Measurements from ENCODE around the gene OSBPL6. TPM values are rescaled to one million over a fixed set of nuclear protein-coding genes. Genes with fewer than 3 reads are reported as not detected.
"Not testable (repeated sequence)": the region's sequence is repeated elsewhere in the genome, so short reads cannot be mapped to it uniquely, and the experiment has no call there.

The OSBPL6 gene
- total RNA-seq, 1 donor from 2014 or later, result 20.6 TPM

DNA sequence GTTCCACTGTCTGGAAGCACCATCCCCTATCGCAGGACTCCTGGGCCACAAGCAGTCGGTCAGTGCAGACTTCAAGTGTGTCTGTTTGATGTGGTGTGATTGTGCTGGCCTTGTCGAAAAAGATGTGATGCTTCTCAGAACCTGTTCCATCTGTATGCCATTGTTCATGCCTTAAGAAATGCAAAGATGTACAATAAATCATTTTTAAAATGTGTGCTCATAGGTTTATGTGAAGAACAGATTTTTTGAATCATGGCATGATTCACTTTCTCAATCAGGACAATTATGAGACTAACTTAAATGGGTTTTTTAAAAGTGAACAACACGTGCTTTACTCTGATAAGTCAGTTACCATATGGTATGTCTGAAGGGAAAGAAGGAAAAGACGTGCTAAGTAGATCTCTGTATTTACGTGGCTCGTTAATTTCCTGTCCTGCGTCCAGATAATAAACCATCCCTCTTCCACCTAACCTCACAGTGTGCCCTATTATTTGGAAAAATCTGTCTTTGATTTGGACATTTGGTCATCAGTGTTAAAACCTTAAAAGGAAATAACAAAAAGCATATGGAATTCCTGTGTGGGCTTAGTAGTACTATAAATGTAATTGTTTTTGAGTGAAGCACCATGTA is 201.7 kb downstream of the OSBPL6 start:
- DNase-seq (ENCODE audit: low read depth), result no peak

DNA sequence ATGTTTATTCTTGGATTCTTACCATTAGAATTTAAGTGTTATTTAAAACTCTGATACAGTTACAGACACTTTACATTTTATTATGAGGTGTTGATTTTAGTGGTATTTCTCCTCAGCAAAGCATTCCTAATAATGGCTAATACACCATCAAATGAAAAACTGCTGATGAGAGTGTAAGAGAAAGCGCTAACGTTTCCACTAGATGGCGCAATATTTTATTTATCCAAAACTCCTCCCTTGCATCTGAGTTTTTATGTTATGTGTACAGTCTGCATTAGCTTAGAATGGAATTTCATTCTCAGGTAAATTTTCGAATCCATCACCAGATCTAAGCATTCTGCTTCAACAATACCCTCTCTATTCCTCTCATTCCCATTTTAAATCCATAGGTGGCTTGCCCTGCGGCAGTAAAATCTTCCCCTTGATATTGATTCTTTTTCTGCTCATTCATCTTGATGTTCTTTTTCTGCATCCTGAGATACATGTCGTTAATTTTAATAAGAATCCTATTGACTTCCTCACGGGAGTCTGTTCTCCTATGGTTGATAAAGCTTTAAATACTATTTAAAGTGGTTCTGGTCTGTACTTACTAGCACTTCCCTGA is 202.8 kb downstream of the OSBPL6 start:
- peak; percentile 62 for DNase-seq (ENCODE audit: low read depth)

DNA sequence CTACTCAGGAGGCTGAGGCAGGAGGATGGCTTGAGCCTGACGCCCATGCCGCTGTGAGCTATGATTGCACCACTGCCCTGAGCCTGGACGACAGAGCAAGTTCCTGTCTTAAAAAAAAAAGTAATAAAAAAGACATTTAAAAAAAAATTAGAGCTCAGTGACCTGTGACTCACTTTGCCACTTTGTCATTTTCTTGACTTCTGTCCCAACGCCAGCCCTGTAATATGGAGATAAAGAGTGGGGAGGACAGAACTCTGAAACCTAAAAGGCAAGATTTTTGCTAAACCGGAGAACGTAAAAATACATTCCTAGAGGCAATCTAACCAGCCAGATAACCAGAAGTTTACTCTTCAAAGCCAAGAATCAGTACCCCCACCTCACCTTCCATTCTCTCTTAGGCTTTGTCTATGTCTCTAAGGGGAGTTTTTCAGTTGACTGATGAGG is 207.7 kb downstream of the OSBPL6 start:
- DNase-seq (ENCODE audit: low read depth), result no peak

DNA sequence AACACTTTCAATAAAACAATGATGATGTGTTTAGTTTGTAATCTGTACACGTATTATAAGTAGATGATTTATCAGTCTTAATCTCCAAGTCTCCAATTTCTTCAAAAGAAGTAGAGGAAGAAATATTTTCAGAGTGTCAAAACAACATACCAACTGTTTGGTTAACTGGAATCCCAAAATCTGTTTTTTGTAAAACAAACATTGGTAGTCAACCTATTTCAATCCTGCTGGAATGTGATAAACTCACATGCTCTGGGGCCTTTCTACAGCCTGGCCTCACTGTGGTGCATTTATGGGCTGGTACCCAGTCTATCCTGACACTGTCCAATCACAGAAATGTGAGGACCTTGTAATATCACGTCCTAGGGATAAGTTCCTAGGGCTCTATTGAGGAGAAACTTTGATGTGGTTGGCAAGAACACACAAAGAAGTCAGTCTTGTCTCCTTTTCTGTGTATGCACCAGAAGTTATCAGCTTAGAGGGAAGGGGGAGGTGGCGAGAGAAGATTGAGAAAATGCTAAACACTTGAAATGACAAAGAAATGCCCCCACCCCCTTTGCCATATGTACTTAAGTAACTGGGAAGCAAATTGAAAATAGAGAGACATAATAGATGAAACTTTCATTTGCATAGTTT is 209.5 kb downstream of the OSBPL6 start:
- peak; percentile 71 for DNase-seq (ENCODE audit: low read depth)

GRCh38 chr2:178404368-178404767 is 210.1 kb downstream of the OSBPL6 start:
- DNase-seq (ENCODE audit: low read depth), result peak; percentile 98

GRCh38 chr2:178409261-178409660 is 214.9 kb downstream of the OSBPL6 start:
- DNase-seq (ENCODE audit: low read depth), result no peak

GRCh38 chr2:178412047-178412446 is 217.7 kb downstream of the OSBPL6 start:
- DNase-seq (ENCODE audit: low read depth), result no peak

DNA sequence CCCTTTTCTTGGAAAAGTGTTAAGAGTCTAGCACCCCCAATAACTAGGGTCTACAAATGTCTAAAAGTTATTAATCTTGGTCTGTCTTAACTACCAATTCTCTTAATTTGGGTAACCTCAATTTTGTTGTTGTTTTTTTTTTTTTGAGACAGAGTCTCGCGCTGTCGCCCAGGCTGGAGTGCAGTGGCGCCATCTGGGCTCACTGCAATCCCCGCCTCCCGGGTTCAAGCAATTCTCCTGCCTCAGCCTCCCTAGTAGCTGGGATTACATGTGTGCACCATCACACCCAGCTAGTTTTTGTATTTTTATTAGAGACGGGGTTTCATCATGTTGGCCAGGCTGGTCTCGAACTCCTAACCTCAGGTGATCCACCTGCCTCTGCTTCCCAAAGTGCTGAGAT is 218.1 kb downstream of the OSBPL6 start:
- not testable (repeated sequence) for DNase-seq (ENCODE audit: low read depth)

GRCh38 chr2:178413472-178414265 is 219.4 kb downstream of the OSBPL6 start:
- DNase-seq (ENCODE audit: low read depth), result peak; percentile 87

GRCh38 chr2:178414266-178415247 is 220.2 kb downstream of the OSBPL6 start:
- DNase-seq (ENCODE audit: low read depth), result peak; percentile 98

GRCh38 chr2:178415979-178416378 is 221.7 kb downstream of the OSBPL6 start:
- no peak for DNase-seq (ENCODE audit: low read depth)

- DNase-seq (ENCODE audit: low read depth), result no peak
These were observed 223.6 kb downstream of the OSBPL6 start for GRCh38 chr2:178417916-178418315.

GRCh38 chr2:178418426-178418825 is 224.1 kb downstream of the OSBPL6 start:
- no peak for DNase-seq (ENCODE audit: low read depth)

DNA sequence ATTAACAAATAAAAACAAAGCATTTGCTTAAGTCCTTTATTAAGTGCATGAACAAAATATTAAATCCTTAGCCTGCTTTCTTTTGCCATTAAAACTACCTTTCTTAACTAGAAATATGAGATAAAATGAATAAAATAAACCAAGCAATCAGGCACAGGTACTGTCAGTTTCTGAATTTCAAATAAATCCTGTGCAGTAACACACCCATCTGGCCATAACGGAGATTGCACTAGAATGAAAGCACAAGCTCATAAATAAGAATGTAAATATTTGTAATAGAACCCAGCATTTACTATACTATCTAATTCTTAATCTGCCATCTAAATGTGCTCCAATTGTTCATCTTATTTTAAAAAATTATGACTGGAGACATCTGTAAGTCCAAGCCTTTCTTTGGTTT is 224.8 kb downstream of the OSBPL6 start:
- DNase-seq (ENCODE audit: low read depth), result peak; percentile 20

DNA sequence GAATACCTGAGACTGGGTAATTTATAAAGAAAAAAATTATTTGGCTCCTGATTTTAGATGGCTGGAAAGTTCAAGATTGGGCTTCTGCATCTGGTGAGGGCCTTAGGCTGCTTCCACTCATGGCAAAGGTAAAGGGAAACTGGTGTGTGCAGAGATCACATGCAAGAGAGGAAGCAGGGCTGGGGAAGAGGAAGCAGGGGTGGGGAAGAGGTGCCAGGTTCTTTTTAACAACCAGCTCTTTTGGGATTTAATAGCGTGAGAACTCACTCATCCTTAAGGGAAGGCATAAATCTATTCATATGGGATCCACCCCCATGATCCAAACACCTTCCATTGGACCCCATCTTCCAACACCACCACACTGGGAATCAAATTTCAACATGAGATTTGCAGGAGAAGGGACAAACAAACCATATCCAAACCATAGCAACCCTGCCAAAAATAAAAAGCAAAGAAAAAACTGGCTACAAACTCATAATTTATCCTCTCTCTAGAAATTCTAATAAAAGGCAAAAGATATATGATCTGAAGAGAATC is 226.2 kb downstream of the OSBPL6 start:
- peak; percentile 41 for DNase-seq (ENCODE audit: low read depth)

GRCh38 chr2:178422097-178422496 is 227.8 kb downstream of the OSBPL6 start:
- DNase-seq (ENCODE audit: low read depth), result peak; percentile 31

DNA sequence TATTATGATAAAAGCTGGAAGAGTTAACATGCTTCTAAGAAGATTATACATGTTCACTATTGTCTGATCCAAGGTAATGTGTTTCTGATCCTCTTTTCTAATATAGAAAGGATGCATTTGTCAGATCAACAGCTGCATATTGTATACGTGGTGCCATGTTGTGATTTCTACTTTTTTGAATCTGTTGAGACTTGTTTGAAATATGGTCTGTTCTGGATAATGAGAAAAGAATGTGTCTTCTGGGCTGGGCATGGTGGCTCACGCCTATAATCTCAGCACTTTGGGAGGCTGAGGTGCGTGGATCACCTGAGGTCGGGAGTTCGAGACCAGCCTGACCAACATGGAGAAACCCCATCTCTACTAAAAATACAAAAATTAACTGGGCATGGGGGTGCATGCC is 229.4 kb downstream of the OSBPL6 start:
- not testable (repeated sequence) for DNase-seq (ENCODE audit: low read depth)

DNA sequence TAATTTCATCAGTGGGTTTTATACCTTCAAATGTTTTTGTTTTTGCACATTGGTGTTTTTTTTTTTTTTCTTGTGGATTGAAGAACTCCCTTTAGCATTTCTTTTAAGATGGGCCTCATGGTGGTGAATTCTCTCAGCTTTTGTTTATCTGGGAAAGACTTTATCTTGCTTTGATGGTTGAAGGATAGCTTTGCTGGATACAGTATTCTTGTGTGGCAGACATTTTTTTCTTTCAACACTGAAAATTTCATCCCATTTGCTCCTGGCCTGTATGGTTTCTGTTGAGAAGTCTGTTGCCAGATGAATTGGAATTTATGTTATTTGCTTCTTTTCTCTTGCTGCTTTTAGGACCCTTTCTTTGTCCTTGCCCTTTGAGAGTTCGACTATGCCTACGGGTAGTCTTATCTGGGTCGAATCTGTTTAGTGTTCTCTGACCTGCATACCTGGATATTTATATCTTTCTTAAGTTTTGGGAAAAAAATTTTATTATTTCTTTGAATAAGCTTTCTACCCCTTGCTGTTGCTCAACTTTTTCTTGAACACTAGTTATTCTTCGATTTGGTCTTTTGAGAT is 231.0 kb downstream of the OSBPL6 start:
- DNase-seq (ENCODE audit: low read depth), result no peak

DNA sequence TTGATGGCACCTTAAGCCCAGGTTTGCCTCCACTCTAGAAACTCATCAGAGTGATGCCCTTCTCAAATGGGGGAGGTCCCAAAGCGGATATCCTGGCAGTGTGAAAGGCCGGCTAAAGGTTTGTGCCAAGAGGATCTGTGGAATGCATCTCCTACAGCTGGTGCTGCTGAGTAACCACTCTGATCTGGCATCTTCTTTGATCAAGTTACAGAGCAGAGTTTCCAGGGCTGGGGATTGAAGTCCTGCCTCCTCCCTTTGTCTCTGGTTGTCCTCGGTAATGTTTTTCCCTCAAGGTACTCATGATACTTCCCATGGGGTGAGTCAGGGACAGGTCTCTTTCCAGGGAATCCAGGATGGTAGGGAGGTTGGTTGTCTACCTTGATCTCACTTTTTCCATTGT is 232.1 kb downstream of the OSBPL6 start:
- DNase-seq (ENCODE audit: low read depth), result peak; percentile 85

- DNase-seq (ENCODE audit: low read depth), result no peak
These were observed 233.1 kb downstream of the OSBPL6 start for GRCh38 chr2:178427458-178427857.
